Type B pancreatic cell (in vitro differentiated cells): Measurements from ENCODE around the gene PLCL2. TPM values are rescaled to one million over a fixed set of nuclear protein-coding genes. Genes with fewer than 3 reads are reported as not detected.

ENCODE experiments used
- DNase-seq: peaks from one replicate; pipeline ENCODE4 v3.0.0; 2021; ENCODE audit warnings: mixed read lengths; ENCODE audit not compliant: unreplicated experiment; ENCODE audit errors: extremely low spot score
- H3K27ac Mint-ChIP-seq: 2 replicates; pipeline ENCODE4 v1.8.0; 2021; ENCODE audit warnings: mild to moderate bottlenecking, mixed read lengths
- H3K27me3 Mint-ChIP-seq: 2 replicates; pipeline ENCODE4 v1.8.0; 2021; ENCODE audit warnings: mixed read lengths
- H3K36me3 Mint-ChIP-seq: 2 replicates; pipeline ENCODE4 v1.8.0; 2021; ENCODE audit warnings: mixed read lengths
- H3K4me1 Mint-ChIP-seq: one replicate; pipeline ENCODE4 v1.8.0; 2021; ENCODE audit warnings: mixed read lengths; ENCODE audit not compliant: unreplicated experiment
- H3K4me3 Mint-ChIP-seq: 2 replicates; pipeline ENCODE4 v1.8.0; 2021; ENCODE audit warnings: mild to moderate bottlenecking, mixed read lengths
- H3K9me3 Mint-ChIP-seq: 2 replicates; pipeline ENCODE4 v1.8.0; 2021; ENCODE audit warnings: mixed read lengths
- CTCF ChIP-seq: fragments of 200-600 bp; sonication (generic); conservative IDR thresholded peaks from 2 replicates; pipeline ENCODE4 v1.5.0; 2021; ENCODE audit warnings: antibody characterized with exemption, mild to moderate bottlenecking
- total RNA-seq: library from RNA; stranded (reverse); gene quantifications from 2 replicates; pipeline ENCODE4 v1.2.1, GENCODE V29; 2021; ENCODE audit warnings: low replicate concordance

The PLCL2 gene
- total RNA-seq, 1 donor from 2014 or later, result 10.6 TPM

GRCh38 chr3:17013571-17013970, 128.8 kb downstream of the PLCL2 start:
- Mint-ChIP-seq H3K36me3 (no peaks in the 10 kb centered on the region), H3K27me3 (no peaks in the 10 kb centered on the region), H3K27ac (peak overlapping the region; percentile 52), H3K4me3 (no peak overlapping the region), H3K9me3 (peaks cover 4% of the 10 kb centered on the region), H3K4me1 (peaks cover 8% of the 10 kb centered on the region)
- no peak for TF ChIP-seq CTCF
- DNase-seq, result no peak

GRCh38 chr3:17014284-17014683, 129.5 kb downstream of the PLCL2 start:
- Mint-ChIP-seq H3K27ac (peak overlapping the region; percentile 52), H3K36me3 (no peaks in the 10 kb centered on the region)
- DNase-seq, result no peak

GRCh38 chr3:17014709-17015108, 130.0 kb downstream of the PLCL2 start:
- no peak for TF ChIP-seq CTCF
- H3K9me3 Mint-ChIP-seq, result peaks cover 4% of the 10 kb centered on the region

More at GRCh38 chr3:17014284-17014683, 129.5 kb downstream of the PLCL2 start:
- peak overlapping the region; percentile 46 for H3K4me3 Mint-ChIP-seq
- peaks cover 8% of the 10 kb centered on the region for H3K4me1 Mint-ChIP-seq
- no peaks in the 10 kb centered on the region for H3K27me3 Mint-ChIP-seq
- peaks cover 4% of the 10 kb centered on the region for H3K9me3 Mint-ChIP-seq
- no peak for TF ChIP-seq CTCF

GRCh38 chr3:17021614-17022013, 136.9 kb downstream of the PLCL2 start:
- Mint-ChIP-seq H3K36me3 (no peaks in the 10 kb centered on the region), H3K27ac (no peak overlapping the region), H3K4me3 (no peak overlapping the region), H3K9me3 (no peaks in the 10 kb centered on the region), H3K27me3 (no peaks in the 10 kb centered on the region), H3K4me1 (no peaks in the 10 kb centered on the region)
- TF ChIP-seq CTCF, result no peak
- DNase-seq, result no peak

More at GRCh38 chr3:17014709-17015108, 130.0 kb downstream of the PLCL2 start:
- peak overlapping the region; percentile 52 for H3K27ac Mint-ChIP-seq
- peak overlapping the region; percentile 46 for H3K4me3 Mint-ChIP-seq
- H3K36me3 Mint-ChIP-seq, result no peaks in the 10 kb centered on the region
- DNase-seq, result no peak
- no peaks in the 10 kb centered on the region for H3K27me3 Mint-ChIP-seq
- peaks cover 8% of the 10 kb centered on the region for H3K4me1 Mint-ChIP-seq

- H3K27ac Mint-ChIP-seq, result no peak overlapping the region
- H3K27me3 Mint-ChIP-seq, result no peaks in the 10 kb centered on the region
- no peaks in the 10 kb centered on the region for H3K4me1 Mint-ChIP-seq
- no peaks in the 10 kb centered on the region for H3K9me3 Mint-ChIP-seq
- no peaks in the 10 kb centered on the region for H3K36me3 Mint-ChIP-seq
- H3K4me3 Mint-ChIP-seq, result no peak overlapping the region
- DNase-seq, result no peak
- TF ChIP-seq CTCF, result no peak
These were observed 138.4 kb downstream of the PLCL2 start for GRCh38 chr3:17023006-17023664.
